A673 (cell line): ENCODE data around the gene SLC25A36. TPM values are rescaled to one million over a fixed set of nuclear protein-coding genes. Genes with fewer than 3 reads are reported as not detected.

Experiments used
- BruUV-seq: library from RNA; stranded (reverse); fragments of 400-500 nt; replicated peaks from 2 replicates; lab custom pipeline; 2021; lab: Mats Ljungman, UMichigan
- CTCF ChIA-PET: fragments of 300-600 bp; sonication (Branson Sonifier 250); formaldehyde crosslinking; loops from one replicate; lab custom pipeline; 2022; ENCODE audit warnings: antibody characterized with exemption; lab: Charles Lee
- POLR2A ChIA-PET: fragments of 300-600 bp; sonication (Branson Sonifier 250); formaldehyde crosslinking; loops from one replicate; lab custom pipeline; 2022; ENCODE audit warnings: antibody characterized with exemption; ENCODE audit not compliant: low non-redundant PET; lab: Charles Lee
- DNase-seq: peaks from one replicate; pipeline ENCODE4 v3.0.0-alpha.2; 2015; ENCODE audit warnings: low spot score
- H3K27ac ChIP-seq: fragments of 200-600 bp; sonication (generic); 2 replicates; pipeline ENCODE4 v1.5.1; 2016; ENCODE audit warnings: mixed run types, low read depth, mild to moderate bottlenecking, mixed read lengths, antibody characterized with exemption, low read length; ENCODE audit not compliant: poor library complexity, severe bottlenecking
- H3K27me3 ChIP-seq: fragments of 200-600 bp; sonication (generic); replicated peaks from 2 replicates; pipeline ENCODE4 v1.6.1; 2017; ENCODE audit warnings: mixed run types, low read depth, mild to moderate bottlenecking, mixed read lengths, antibody characterized with exemption, low read length; ENCODE audit not compliant: insufficient read depth, poor library complexity
- H3K36me3 ChIP-seq: fragments of 200-600 bp; sonication (generic); 2 replicates; pipeline ENCODE4 v1.6.1; 2016; ENCODE audit warnings: mixed run types, mild to moderate bottlenecking, mixed read lengths, antibody characterized with exemption, low read length; ENCODE audit not compliant: insufficient read depth, poor library complexity, severe bottlenecking
- H3K4me1 ChIP-seq: fragments of 200-600 bp; sonication (generic); 2 replicates; pipeline ENCODE4 v1.6.1; 2017; ENCODE audit warnings: mixed run types, mild to moderate bottlenecking, mixed read lengths, antibody characterized with exemption, low read length; ENCODE audit not compliant: insufficient read depth, poor library complexity, severe bottlenecking
- H3K4me3 ChIP-seq: fragments of 200-600 bp; sonication (generic); 2 replicates; pipeline ENCODE4 v1.5.1; 2016; ENCODE audit warnings: low read depth, mixed run types, mild to moderate bottlenecking, mixed read lengths, low read length; ENCODE audit not compliant: poor library complexity, severe bottlenecking
- H3K9me3 ChIP-seq: fragments of 200-600 bp; sonication (generic); 2 replicates; pipeline ENCODE4 v1.6.1; 2016; ENCODE audit warnings: mixed run types, low read depth, mild to moderate bottlenecking, mixed read lengths, antibody characterized with exemption, low read length; ENCODE audit not compliant: poor library complexity, severe bottlenecking
- EZH2 ChIP-seq: fragments of 200-600 bp; sonication (generic); IDR thresholded peaks from 2 replicates; pipeline ENCODE4 v1.6.1; 2017; ENCODE audit warnings: borderline replicate concordance, low read depth, mild to moderate bottlenecking, mixed read lengths, antibody characterized with exemption, low read length; ENCODE audit not compliant: poor library complexity, severe bottlenecking
- intact Hi-C: fragments of 100-400 bp; cut with micrococcal nuclease; formaldehyde crosslinking; loops from one replicate; pipeline ENCODE4 v1.10.0; 2022; ENCODE audit not compliant: unreplicated experiment
- total RNA-seq: library from RNA; stranded (reverse); gene quantifications from 2 replicates; pipeline ENCODE4 v1.2.3, GENCODE V29; 2021
- TF ChIP-seq, protein P1 (sequence below): fragments of 300-800, 200-600 bp; sonication (generic); conservative IDR thresholded peaks from 2 replicates; pipeline ENCODE4 v1.5.1; 2017; ENCODE audit warnings: low read depth, mild to moderate bottlenecking, antibody characterized with exemption, low read length, moderate library complexity, mixed read lengths

Gene SLC25A36
- total RNA-seq, 1 experiment from 2014 or later = 43.5 TPM

DNA sequence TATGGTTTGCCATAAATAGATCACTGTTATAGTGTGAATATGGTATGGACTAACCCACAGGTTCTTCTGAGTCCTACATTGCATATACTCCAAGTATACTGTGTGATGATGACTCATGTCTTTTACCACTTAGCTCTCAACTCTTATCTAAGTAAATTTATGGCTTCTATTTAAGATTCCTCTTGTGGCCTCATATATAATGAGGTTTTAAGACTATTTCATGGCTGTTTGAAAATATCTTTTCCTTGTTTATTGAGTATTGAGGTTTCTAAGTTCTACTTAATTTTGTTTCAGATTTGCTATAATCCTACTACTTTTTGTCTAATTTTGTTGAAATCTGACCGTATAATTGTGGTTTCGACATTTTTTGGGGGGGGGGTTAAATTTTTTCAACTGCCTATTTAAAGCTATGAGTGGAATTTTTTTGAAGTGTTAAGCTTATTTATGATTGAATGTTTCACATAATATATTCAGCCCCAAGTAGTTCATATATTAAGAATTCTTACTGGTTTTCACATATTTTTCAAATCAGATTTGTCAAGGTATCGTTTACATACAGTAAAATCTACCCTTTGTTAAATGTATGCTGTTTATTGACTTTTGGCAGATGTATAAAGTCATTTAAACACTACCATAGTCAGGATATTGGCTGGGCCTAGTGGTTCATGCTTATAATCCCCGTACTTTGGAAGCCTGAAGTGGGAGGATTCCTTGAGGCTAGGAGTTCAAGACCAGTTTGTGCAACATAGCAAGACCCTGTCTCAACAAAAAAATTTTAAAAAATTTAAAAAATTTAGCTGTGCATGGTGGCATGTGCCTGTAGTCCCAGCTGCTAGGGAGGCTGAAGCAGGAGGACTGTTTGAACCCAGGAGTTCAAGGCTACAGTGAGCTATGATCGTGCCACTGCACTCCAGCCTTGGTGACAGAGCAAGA lies 11.7 kb downstream of the SLC25A36 start:
- H3K27me3 ChIP-seq = no peaks in the 10 kb centered on the region
- DNase-seq = peak; percentile 74
- CTCF ChIA-PET = interaction anchor here (0.5 kb wide), 1 partner anchor 87 kb away, joined by 3 read pairs; no protein-coding TSS in a partner anchor
- H3K27ac ChIP-seq = peak overlapping the region; percentile 36
- intact Hi-C loops = no loop called here
- no peak overlapping the region for H3K4me3 ChIP-seq
- H3K36me3 ChIP-seq = no peaks in the 10 kb centered on the region
- BruUV-seq = no TSS peak
- H3K4me1 ChIP-seq = peaks cover 22% of the 10 kb centered on the region
- no peaks in the 10 kb centered on the region for H3K9me3 ChIP-seq
- POLR2A ChIA-PET = no interaction called here
- TF ChIP-seq EZH2 = no peak
- TF ChIP-seq, protein P1, sequence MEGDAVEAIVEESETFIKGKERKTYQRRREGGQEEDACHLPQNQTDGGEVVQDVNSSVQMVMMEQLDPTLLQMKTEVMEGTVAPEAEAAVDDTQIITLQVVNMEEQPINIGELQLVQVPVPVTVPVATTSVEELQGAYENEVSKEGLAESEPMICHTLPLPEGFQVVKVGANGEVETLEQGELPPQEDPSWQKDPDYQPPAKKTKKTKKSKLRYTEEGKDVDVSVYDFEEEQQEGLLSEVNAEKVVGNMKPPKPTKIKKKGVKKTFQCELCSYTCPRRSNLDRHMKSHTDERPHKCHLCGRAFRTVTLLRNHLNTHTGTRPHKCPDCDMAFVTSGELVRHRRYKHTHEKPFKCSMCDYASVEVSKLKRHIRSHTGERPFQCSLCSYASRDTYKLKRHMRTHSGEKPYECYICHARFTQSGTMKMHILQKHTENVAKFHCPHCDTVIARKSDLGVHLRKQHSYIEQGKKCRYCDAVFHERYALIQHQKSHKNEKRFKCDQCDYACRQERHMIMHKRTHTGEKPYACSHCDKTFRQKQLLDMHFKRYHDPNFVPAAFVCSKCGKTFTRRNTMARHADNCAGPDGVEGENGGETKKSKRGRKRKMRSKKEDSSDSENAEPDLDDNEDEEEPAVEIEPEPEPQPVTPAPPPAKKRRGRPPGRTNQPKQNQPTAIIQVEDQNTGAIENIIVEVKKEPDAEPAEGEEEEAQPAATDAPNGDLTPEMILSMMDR = no peak

GRCh38 chr3:140954576-140954975 lies 12.9 kb downstream of the SLC25A36 start:
- intact Hi-C loops = no loop called here
- ChIA-PET CTCF (no interaction called here), POLR2A (no interaction called here)
- Histone ChIP-seq H3K36me3 (no peaks in the 10 kb centered on the region), H3K27ac (no peak overlapping the region), H3K9me3 (no peaks in the 10 kb centered on the region), H3K4me3 (no peak overlapping the region), H3K27me3 (no peaks in the 10 kb centered on the region), H3K4me1 (peaks cover 22% of the 10 kb centered on the region)
- BruUV-seq = no TSS peak
- no peak for TF ChIP-seq EZH2
- TF ChIP-seq, protein P1 = no peak
- no peak for DNase-seq

DNA sequence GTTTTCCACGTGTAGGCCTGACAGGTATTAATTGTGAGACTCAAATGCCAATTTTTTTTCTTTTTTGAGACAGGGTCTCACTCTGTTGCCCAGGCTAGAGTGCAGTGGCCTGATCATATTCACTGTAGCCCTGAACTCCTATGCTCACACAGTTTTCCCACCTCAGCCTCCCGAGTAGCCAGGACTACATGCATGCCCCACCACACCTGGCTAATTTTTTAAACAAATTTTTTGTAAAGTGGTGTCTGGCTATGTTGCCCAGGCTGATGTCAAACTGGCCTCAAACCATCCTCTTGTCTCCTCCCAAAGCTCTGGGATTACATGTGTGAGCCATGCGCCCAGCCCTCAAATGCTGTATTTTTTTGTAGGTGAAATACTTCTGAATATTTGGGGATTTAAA lies 14.0 kb downstream of the SLC25A36 start:
- no peak overlapping the region for H3K27ac ChIP-seq
- TF ChIP-seq, protein P1 = no peak
- no peak for TF ChIP-seq EZH2
- no TSS peak for BruUV-seq
- H3K4me1 ChIP-seq = peaks cover 22% of the 10 kb centered on the region
- no peaks in the 10 kb centered on the region for H3K9me3 ChIP-seq
- POLR2A ChIA-PET = no interaction called here
- H3K27me3 ChIP-seq = no peaks in the 10 kb centered on the region
- H3K36me3 ChIP-seq = no peaks in the 10 kb centered on the region
- H3K4me3 ChIP-seq = no peak overlapping the region
- no peak for DNase-seq
- intact Hi-C loops = no loop called here
- CTCF ChIA-PET = no interaction called here
